K562 (cell line): ENCODE measurements around the gene CDK5RAP3. TPM values are rescaled to one million over a fixed set of nuclear protein-coding genes. Genes with fewer than 3 reads are reported as not detected.

Experiments
- MTA1 ChIP-seq: fragments of 450-650 bp; IDR thresholded peaks from 2 replicates; pipeline ENCODE4 v1.6.1; 2017; ENCODE audit warnings: borderline replicate concordance
- POLR3A ChIP-seq: IDR thresholded peaks from 2 replicates; pipeline ENCODE4 v1.6.1; 2011; ENCODE audit warnings: borderline replicate concordance, mild to moderate bottlenecking, moderate library complexity; ENCODE audit not compliant: insufficient read length, insufficient read depth; ENCODE audit errors: extremely low read depth
- RBM14 ChIP-seq: fragments of 200-400 bp; formaldehyde crosslinking; IDR thresholded peaks from 2 replicates; pipeline ENCODE4 v1.6.1; 2018; ENCODE audit warnings: low read depth, mild to moderate bottlenecking, low read length, moderate library complexity, borderline replicate concordance; ENCODE audit not compliant: insufficient read depth
- RNF2 ChIP-seq: sonication (generic); IDR thresholded peaks from 2 replicates; pipeline ENCODE4 v1.6.1; 2016
- TEAD2 ChIP-seq: fragments of 450-650 bp; IDR thresholded peaks from 2 replicates; pipeline ENCODE4 v1.6.1; 2016; ENCODE audit warnings: missing genetic modification characterization, control low read depth, missing compliant biosample characterization
- ZNF311 ChIP-seq: fragments of 250-450 bp; sonication (Bioruptor Pico); IDR thresholded peaks from 2 replicates; pipeline ENCODE4 v1.4.0; 2020; ENCODE audit warnings: mild to moderate bottlenecking, moderate library complexity
- polyA plus RNA-seq, 8 experiments: library from polyadenylated mRNA; depleted of rRNA in 4 of 8; stranded (reverse) in 5 of 8; unstranded in 3 of 8; fragments of >200 nt; fragmentation: Nextera tagmentation in 2 of 8; fragmentation: Illumina TruSeq in 1 of 8; extraction: Ambion mirVana in 2 of 8; extraction: Trizol in 1 of 8; gene quantifications; 2 replicates each; pipeline versions ENCODE4 v1.2.1 to v1.2.3, GENCODE V29; 2011 to 2014; ENCODE audit warnings: inconsistent platforms in 1 of 8, missing spikeins in 1 of 8
- total RNA-seq, 7 experiments: library from RNA; depleted of rRNA in 6 of 7; stranded (reverse); fragments of >200 nt in 6 of 7; fragmentation: Illumina TruSeq in 2 of 7; extraction: Trizol in 2 of 7; gene quantifications; 2 replicates each; pipeline versions ENCODE4 v1.2.1 to v1.2.3, GENCODE V29; 2011 to 2021; ENCODE audit warnings: low replicate concordance in 1 of 7
- TF ChIP-seq, protein P1 (sequence below): fragments of 250-450 bp; sonication (Bioruptor Pico); IDR thresholded peaks from 2 replicates; pipeline ENCODE4 v1.5.0; 2021
- TF ChIP-seq, protein P2 (sequence below), 2 experiments: fragments of 450-650 bp; formaldehyde crosslinking in 1 of 2; IDR thresholded peaks; 2 replicates each; pipeline versions ENCODE4 v1.4.0 to v1.6.1; 2014 to 2020; ENCODE audit warnings: mild to moderate bottlenecking in 2 of 2, borderline replicate concordance in 1 of 2, low read depth in 1 of 2
- TF ChIP-seq, protein P3 (sequence below): IDR thresholded peaks from 2 replicates; pipeline ENCODE4 v1.6.1; 2012; ENCODE audit warnings: low read depth, low read length, improper control_type of control experiment, borderline replicate concordance
- TF ChIP-seq, protein P4 (sequence below): fragments of 200-800 bp; sonication (Bioruptor generic); IDR thresholded peaks from 2 replicates; pipeline ENCODE4 v1.6.1; 2017; ENCODE audit warnings: missing genetic modification characterization, missing compliant biosample characterization
- TF ChIP-seq, protein P5 (sequence below): fragments of 450-650 bp; IDR thresholded peaks from 2 replicates; pipeline ENCODE4 v1.6.1; 2018; ENCODE audit warnings: mild to moderate bottlenecking, low read depth; ENCODE audit not compliant: partially characterized antibody

The CDK5RAP3 gene
- total and polyA plus RNA-seq, 9 of the 15 experiments (the other 6 are each of a cell fraction or from before 2014, with no cell fraction given) = 44.2 to 202 (median 91.5) TPM

DNA sequence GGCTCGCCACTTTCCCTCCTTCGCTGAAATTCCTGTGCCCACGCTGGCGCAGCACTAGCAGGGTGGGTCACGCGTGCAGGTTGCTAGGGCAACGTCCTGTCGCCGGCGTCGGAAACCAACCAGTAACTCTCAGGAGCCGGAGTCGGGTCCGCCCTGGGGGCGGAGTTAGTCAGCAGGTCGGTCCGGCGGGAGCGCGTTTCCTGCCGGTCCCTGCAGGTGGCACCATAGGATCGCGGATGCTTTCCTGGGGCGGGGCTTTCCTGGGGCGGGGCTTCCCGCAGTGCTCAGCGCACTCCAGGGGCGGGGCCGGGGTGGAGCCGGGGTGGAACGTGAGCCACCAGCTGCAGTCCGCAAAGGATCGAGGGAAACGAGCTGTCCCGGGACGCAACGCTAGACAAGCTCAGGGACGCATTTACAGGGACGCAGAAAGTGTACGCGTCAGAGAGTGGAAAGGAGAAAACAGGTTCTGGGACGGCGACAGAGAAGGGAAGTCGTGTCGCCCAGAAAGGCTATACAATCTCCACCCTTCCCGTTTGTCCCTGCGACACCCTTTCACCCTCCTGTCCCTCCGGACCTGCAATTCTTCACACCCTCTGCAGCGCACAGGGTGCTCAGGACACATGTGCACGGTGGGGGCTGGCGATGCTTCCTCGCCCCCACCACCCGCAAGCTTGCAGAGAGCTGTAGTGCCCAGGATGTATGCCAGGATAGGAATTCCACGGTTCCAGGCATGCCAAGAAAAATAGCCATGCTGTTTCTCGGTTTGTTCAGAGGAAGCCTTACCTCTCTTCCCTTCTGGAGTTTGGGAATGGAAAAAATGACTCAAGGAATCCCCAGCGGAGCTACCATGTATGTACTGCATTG is 54.4 kb downstream of the CDK5RAP3 start (continued):
- no peak for TF ChIP-seq POLR3A
- no peak for TF ChIP-seq RBM14
- TF ChIP-seq, protein P1, sequence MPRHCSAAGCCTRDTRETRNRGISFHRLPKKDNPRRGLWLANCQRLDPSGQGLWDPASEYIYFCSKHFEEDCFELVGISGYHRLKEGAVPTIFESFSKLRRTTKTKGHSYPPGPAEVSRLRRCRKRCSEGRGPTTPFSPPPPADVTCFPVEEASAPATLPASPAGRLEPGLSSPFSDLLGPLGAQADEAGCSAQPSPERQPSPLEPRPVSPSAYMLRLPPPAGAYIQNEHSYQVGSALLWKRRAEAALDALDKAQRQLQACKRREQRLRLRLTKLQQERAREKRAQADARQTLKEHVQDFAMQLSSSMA (CRISPR knock-in tag) = no peak
- TF ChIP-seq TEAD2 (tag) = no peak
- TF ChIP-seq, protein P2, sequence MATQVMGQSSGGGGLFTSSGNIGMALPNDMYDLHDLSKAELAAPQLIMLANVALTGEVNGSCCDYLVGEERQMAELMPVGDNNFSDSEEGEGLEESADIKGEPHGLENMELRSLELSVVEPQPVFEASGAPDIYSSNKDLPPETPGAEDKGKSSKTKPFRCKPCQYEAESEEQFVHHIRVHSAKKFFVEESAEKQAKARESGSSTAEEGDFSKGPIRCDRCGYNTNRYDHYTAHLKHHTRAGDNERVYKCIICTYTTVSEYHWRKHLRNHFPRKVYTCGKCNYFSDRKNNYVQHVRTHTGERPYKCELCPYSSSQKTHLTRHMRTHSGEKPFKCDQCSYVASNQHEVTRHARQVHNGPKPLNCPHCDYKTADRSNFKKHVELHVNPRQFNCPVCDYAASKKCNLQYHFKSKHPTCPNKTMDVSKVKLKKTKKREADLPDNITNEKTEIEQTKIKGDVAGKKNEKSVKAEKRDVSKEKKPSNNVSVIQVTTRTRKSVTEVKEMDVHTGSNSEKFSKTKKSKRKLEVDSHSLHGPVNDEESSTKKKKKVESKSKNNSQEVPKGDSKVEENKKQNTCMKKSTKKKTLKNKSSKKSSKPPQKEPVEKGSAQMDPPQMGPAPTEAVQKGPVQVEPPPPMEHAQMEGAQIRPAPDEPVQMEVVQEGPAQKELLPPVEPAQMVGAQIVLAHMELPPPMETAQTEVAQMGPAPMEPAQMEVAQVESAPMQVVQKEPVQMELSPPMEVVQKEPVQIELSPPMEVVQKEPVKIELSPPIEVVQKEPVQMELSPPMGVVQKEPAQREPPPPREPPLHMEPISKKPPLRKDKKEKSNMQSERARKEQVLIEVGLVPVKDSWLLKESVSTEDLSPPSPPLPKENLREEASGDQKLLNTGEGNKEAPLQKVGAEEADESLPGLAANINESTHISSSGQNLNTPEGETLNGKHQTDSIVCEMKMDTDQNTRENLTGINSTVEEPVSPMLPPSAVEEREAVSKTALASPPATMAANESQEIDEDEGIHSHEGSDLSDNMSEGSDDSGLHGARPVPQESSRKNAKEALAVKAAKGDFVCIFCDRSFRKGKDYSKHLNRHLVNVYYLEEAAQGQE (IDR thresholded peaks at IDR 0.05; ENCODE audit: borderline replicate concordance) = peak; percentile 69; the same call in 1 of the 2 replicates
- TF ChIP-seq, protein P2 (CRISPR knock-in tag; IDR thresholded peaks at IDR 0.05; ENCODE audit: low read depth) = no peak
- peak; percentile 20; the same call in 1 of the 2 replicates for TF ChIP-seq RNF2
- TF ChIP-seq, protein P3, sequence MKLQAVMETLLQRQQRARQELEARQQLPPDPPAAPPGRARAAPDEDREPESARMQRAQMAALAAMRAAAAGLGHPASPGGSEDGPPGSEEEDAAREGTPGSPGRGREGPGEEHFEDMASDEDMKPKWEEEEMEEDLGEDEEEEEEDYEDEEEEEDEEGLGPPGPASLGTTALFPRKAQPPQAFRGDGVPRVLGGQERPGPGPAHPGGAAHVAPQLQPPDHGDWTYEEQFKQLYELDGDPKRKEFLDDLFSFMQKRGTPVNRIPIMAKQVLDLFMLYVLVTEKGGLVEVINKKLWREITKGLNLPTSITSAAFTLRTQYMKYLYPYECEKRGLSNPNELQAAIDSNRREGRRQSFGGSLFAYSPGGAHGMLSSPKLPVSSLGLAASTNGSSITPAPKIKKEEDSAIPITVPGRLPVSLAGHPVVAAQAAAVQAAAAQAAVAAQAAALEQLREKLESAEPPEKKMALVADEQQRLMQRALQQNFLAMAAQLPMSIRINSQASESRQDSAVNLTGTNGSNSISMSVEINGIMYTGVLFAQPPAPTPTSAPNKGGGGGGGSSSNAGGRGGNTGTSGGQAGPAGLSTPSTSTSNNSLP = no peak
- TF ChIP-seq, protein P4, sequence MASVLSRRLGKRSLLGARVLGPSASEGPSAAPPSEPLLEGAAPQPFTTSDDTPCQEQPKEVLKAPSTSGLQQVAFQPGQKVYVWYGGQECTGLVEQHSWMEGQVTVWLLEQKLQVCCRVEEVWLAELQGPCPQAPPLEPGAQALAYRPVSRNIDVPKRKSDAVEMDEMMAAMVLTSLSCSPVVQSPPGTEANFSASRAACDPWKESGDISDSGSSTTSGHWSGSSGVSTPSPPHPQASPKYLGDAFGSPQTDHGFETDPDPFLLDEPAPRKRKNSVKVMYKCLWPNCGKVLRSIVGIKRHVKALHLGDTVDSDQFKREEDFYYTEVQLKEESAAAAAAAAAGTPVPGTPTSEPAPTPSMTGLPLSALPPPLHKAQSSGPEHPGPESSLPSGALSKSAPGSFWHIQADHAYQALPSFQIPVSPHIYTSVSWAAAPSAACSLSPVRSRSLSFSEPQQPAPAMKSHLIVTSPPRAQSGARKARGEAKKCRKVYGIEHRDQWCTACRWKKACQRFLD (CRISPR knock-in tag) = no peak
- TF ChIP-seq ZNF311 (CRISPR knock-in tag) = no peak
- TF ChIP-seq, protein P5, sequence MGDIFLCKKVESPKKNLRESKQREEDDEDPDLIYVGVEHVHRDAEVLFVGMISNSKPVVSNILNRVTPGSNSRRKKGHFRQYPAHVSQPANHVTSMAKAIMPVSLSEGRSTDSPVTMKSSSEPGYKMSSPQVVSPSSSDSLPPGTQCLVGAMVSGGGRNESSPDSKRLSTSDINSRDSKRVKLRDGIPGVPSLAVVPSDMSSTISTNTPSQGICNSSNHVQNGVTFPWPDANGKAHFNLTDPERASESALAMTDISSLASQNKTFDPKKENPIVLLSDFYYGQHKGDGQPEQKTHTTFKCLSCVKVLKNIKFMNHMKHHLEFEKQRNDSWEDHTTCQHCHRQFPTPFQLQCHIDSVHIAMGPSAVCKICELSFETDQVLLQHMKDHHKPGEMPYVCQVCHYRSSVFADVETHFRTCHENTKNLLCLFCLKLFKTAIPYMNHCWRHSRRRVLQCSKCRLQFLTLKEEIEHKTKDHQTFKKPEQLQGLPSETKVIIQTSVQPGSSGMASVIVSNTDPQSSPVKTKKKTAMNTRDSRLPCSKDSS = no peak
- TF ChIP-seq MTA1 = no peak
